Gastroesophageal sphincter (tissue), 3 donors: ENCODE measurements around the gene HDGF.

Experiments used
- EP300 ChIP-seq: sonication (generic); formaldehyde crosslinking; IDR thresholded peaks from one replicate; pipeline ENCODE4 v1.6.1; 2017; ENCODE audit warnings: antibody characterized with exemption, mild to moderate bottlenecking
- POLR2AphosphoS5 ChIP-seq: sonication (generic); formaldehyde crosslinking; IDR thresholded peaks from one replicate; pipeline ENCODE4 v1.6.1; 2017; ENCODE audit warnings: antibody characterized with exemption
- TF ChIP-seq, protein P1 (sequence below), 4 experiments: fragments of 200-600 bp in 2 of 4; fragments of 450-650 bp in 2 of 4; sonication (generic) in 1 of 4; IDR thresholded peaks; one replicate each; pipeline ENCODE4 v1.5.1; 2017 to 2019; ENCODE audit warnings: antibody characterized with exemption in 4 of 4, mild to moderate bottlenecking in 2 of 4, moderate library complexity in 2 of 4

- TF ChIP-seq EP300 (no peak), POLR2AphosphoS5 (no peak)
- TF ChIP-seq, protein P1, sequence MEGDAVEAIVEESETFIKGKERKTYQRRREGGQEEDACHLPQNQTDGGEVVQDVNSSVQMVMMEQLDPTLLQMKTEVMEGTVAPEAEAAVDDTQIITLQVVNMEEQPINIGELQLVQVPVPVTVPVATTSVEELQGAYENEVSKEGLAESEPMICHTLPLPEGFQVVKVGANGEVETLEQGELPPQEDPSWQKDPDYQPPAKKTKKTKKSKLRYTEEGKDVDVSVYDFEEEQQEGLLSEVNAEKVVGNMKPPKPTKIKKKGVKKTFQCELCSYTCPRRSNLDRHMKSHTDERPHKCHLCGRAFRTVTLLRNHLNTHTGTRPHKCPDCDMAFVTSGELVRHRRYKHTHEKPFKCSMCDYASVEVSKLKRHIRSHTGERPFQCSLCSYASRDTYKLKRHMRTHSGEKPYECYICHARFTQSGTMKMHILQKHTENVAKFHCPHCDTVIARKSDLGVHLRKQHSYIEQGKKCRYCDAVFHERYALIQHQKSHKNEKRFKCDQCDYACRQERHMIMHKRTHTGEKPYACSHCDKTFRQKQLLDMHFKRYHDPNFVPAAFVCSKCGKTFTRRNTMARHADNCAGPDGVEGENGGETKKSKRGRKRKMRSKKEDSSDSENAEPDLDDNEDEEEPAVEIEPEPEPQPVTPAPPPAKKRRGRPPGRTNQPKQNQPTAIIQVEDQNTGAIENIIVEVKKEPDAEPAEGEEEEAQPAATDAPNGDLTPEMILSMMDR (IDR thresholded peaks at IDR 0.05): no peak
Observed at GRCh38 chr1:156773607-156774006, 22.1 kb upstream of the HDGF start.
